HepG2 (cell line): ENCODE data around the gene SH2D3C. TPM values are rescaled to one million over a fixed set of nuclear protein-coding genes. Genes with fewer than 3 reads are reported as not detected.

Source experiments
- EHMT2 ChIP-seq: fragments of 200-600 bp; sonication (generic); IDR thresholded peaks from 2 replicates; pipeline ENCODE4 v1.7.0; 2017; ENCODE audit warnings: antibody characterized with exemption, low read depth, low read length, borderline replicate concordance
- FOXM1 ChIP-seq: sonication (generic); formaldehyde crosslinking; IDR thresholded peaks from 2 replicates; pipeline ENCODE4 v1.5.0; 2020; ENCODE audit warnings: missing genetic modification reagents
- KLF9 ChIP-seq: IDR thresholded peaks from 2 replicates; pipeline ENCODE4 v1.6.1; 2016; ENCODE audit warnings: low read depth
- MAZ ChIP-seq, 2 experiments: sonication (generic) in 1 of 2; formaldehyde crosslinking in 1 of 2; IDR thresholded peaks; 2 replicates each; pipeline versions ENCODE4 v1.5.0 to v1.6.1; 2012 to 2020; ENCODE audit warnings: low read depth in 2 of 2, mild to moderate bottlenecking in 2 of 2, borderline replicate concordance in 1 of 2, improper control_type of control experiment in 1 of 2, low read length in 1 of 2, missing genetic modification reagents in 1 of 2, moderate library complexity in 1 of 2
- MEF2D ChIP-seq: sonication (generic); formaldehyde crosslinking; IDR thresholded peaks from 2 replicates; pipeline ENCODE4 v1.5.1; 2020; ENCODE audit warnings: mild to moderate bottlenecking, missing genetic modification reagents
- MXD3 ChIP-seq: IDR thresholded peaks from 2 replicates; pipeline ENCODE4 v1.6.1; 2016; ENCODE audit warnings: mild to moderate bottlenecking, missing biosample characterization, missing genetic modification reagents
- PREB ChIP-seq: sonication (generic); formaldehyde crosslinking; IDR thresholded peaks from 2 replicates; pipeline ENCODE4 v1.4.0; 2020; ENCODE audit warnings: missing genetic modification reagents
- RFX1 ChIP-seq: fragments of 450-650 bp; IDR thresholded peaks from 2 replicates; pipeline ENCODE4 v1.6.1; 2017
- THAP11 ChIP-seq: IDR thresholded peaks from 2 replicates; pipeline ENCODE4 v1.6.1; 2016; ENCODE audit warnings: missing biosample characterization, missing genetic modification reagents
- ZBTB7A ChIP-seq: sonication (generic); formaldehyde crosslinking; IDR thresholded peaks from 2 replicates; pipeline ENCODE4 v1.8.0; 2022; ENCODE audit warnings: mild to moderate bottlenecking, missing genetic modification reagents
- ZFAT ChIP-seq: sonication (generic); formaldehyde crosslinking; conservative IDR thresholded peaks from 2 replicates; pipeline ENCODE4 v1.8.1; 2023; ENCODE audit warnings: missing genetic modification reagents, inconsistent platforms
- ZNF30 ChIP-seq: sonication (generic); formaldehyde crosslinking; IDR thresholded peaks from 2 replicates; pipeline ENCODE4 v1.5.0; 2020; ENCODE audit warnings: mild to moderate bottlenecking, missing genetic modification reagents
- ZNF343 ChIP-seq: sonication (generic); formaldehyde crosslinking; IDR thresholded peaks from 2 replicates; pipeline ENCODE4 v1.4.0; 2020; ENCODE audit warnings: mild to moderate bottlenecking, missing genetic modification reagents
- ZNF350 ChIP-seq: sonication (generic); formaldehyde crosslinking; IDR thresholded peaks from 2 replicates; pipeline ENCODE4 v1.4.0; 2020; ENCODE audit warnings: mild to moderate bottlenecking, low read depth, missing genetic modification reagents, borderline replicate concordance
- ZNF678 ChIP-seq: sonication (generic); formaldehyde crosslinking; IDR thresholded peaks from 2 replicates; pipeline ENCODE4 v1.4.0; 2020; ENCODE audit warnings: mild to moderate bottlenecking, missing genetic modification reagents
- ZNF713 ChIP-seq: sonication (generic); formaldehyde crosslinking; IDR thresholded peaks from 2 replicates; pipeline ENCODE4 v1.4.0; 2020; ENCODE audit warnings: mild to moderate bottlenecking, missing genetic modification reagents
- ZNF749 ChIP-seq: sonication (generic); formaldehyde crosslinking; IDR thresholded peaks from 2 replicates; pipeline ENCODE4 v1.8.0; 2022; ENCODE audit warnings: mild to moderate bottlenecking, missing genetic modification reagents, moderate library complexity, borderline replicate concordance
- ZNF766 ChIP-seq: sonication (generic); formaldehyde crosslinking; IDR thresholded peaks from 2 replicates; pipeline ENCODE4 v1.5.0; 2020; ENCODE audit warnings: missing genetic modification reagents, borderline replicate concordance
- polyA plus RNA-seq, 8 experiments: library from polyadenylated mRNA; depleted of rRNA in 3 of 8; stranded (reverse) in 7 of 8; unstranded in 1 of 8; fragments of >200 nt; fragmentation: Illumina TruSeq in 4 of 8; extraction: Trizol in 4 of 8; gene quantifications; 2 replicates each; pipeline versions ENCODE4 v1.2.1 to v1.2.3, GENCODE V29; 2011 to 2016; ENCODE audit warnings: low read depth in 4 of 8, missing spikeins in 1 of 8, mixed read lengths in 1 of 8; ENCODE audit not compliant: insufficient read depth in 1 of 8
- total RNA-seq, 5 experiments: library from RNA; depleted of rRNA; stranded (reverse); fragments of >200 nt; fragmentation: Illumina TruSeq; extraction: Trizol; gene quantifications; 2 replicates each; pipeline ENCODE4 v1.2.3, GENCODE V29; 2016; ENCODE audit warnings: low read depth in 1 of 5
- TF ChIP-seq, protein P1 (sequence below): sonication (generic); formaldehyde crosslinking; IDR thresholded peaks from 2 replicates; pipeline ENCODE4 v1.5.1; 2020; ENCODE audit warnings: missing genetic modification reagents, mild to moderate bottlenecking, borderline replicate concordance
- TF ChIP-seq, protein P2 (sequence below), 2 experiments: sonication (generic) in 1 of 2; formaldehyde crosslinking in 1 of 2; IDR thresholded peaks; 2 replicates each; pipeline versions ENCODE4 v1.6.1 to v1.9.0; 2014 to 2022; ENCODE audit warnings: antibody characterized with exemption in 1 of 2, borderline replicate concordance in 1 of 2, inconsistent platforms in 1 of 2, low read depth in 1 of 2, missing genetic modification reagents in 1 of 2

Gene SH2D3C
- total and polyA plus RNA-seq, 2 of the 13 experiments (the other 11 are each of a cell fraction or from before 2014, with no cell fraction given) = not detected

GRCh38 chr9:127734747-127735529 lies 43.5 kb downstream of the SH2D3C start, which contains the start of gene TOR2A (continued):
- TF ChIP-seq THAP11 (CRISPR knock-in tag) (peak; percentile 99), MEF2D (CRISPR knock-in tag) (peak; percentile 47; the same call in 1 of the 2 replicates), EHMT2 (no peak), MXD3 (peak; percentile 56; the same call in 1 of the 2 replicates), ZBTB7A (0 out of 2 replicates have a peak, but pooled peaks have one; percentile 12), MAZ (IDR thresholded peaks at IDR 0.05; ENCODE audit: borderline replicate concordance, low read depth, low read length) (peak; percentile 21; the same call in 1 of the 2 replicates), MAZ (CRISPR knock-in tag; IDR thresholded peaks at IDR 0.05; ENCODE audit: low read depth) (peak; percentile 38; the same call in 1 of the 2 replicates), ZNF350 (CRISPR knock-in tag) (peak; percentile 37; the same call in 1 of the 2 replicates), FOXM1 (CRISPR knock-in tag) (no peak), ZFAT (CRISPR knock-in tag) (no peak), ZNF749 (0 out of 2 replicates have a peak, but pooled peaks have one; percentile 17), KLF9 (CRISPR knock-in tag) (peak; percentile 41; the same call in 1 of the 2 replicates), RFX1 (peak; percentile 99), ZNF30 (CRISPR knock-in tag) (no peak), ZNF766 (CRISPR knock-in tag) (peak; percentile 72; the same call in 1 of the 2 replicates), ZNF713 (CRISPR knock-in tag) (0 out of 2 replicates have a peak, but pooled peaks have one; percentile 65), ZNF343 (CRISPR knock-in tag) (peak; percentile 93; the same call in 1 of the 2 replicates), PREB (CRISPR knock-in tag) (0 out of 2 replicates have a peak, but pooled peaks have one; percentile 30), ZNF678 (CRISPR knock-in tag) (peak; percentile 91)
- TF ChIP-seq, protein P1, sequence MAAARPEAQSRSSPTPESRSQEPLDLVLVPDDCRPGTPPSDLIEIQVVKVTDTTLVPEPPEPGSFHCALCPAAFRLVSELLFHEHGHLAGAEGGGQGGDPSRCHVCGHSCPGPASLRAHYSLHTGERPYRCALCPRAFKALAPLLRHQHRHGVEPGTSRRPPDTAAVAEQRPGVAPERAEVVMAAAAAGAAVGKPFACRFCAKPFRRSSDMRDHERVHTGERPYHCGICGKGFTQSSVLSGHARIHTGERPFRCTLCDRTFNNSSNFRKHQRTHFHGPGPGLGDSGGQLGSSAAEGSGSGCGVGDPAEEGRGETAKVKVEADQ (CRISPR knock-in tag) = no peak
- TF ChIP-seq, protein P2, sequence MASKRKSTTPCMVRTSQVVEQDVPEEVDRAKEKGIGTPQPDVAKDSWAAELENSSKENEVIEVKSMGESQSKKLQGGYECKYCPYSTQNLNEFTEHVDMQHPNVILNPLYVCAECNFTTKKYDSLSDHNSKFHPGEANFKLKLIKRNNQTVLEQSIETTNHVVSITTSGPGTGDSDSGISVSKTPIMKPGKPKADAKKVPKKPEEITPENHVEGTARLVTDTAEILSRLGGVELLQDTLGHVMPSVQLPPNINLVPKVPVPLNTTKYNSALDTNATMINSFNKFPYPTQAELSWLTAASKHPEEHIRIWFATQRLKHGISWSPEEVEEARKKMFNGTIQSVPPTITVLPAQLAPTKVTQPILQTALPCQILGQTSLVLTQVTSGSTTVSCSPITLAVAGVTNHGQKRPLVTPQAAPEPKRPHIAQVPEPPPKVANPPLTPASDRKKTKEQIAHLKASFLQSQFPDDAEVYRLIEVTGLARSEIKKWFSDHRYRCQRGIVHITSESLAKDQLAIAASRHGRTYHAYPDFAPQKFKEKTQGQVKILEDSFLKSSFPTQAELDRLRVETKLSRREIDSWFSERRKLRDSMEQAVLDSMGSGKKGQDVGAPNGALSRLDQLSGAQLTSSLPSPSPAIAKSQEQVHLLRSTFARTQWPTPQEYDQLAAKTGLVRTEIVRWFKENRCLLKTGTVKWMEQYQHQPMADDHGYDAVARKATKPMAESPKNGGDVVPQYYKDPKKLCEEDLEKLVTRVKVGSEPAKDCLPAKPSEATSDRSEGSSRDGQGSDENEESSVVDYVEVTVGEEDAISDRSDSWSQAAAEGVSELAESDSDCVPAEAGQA (IDR thresholded peaks at IDR 0.05; ENCODE audit: low read depth) = peak; percentile 66
- TF ChIP-seq, protein P2 (CRISPR knock-in tag; IDR thresholded peaks at IDR 0.05; ENCODE audit: borderline replicate concordance) = no peak
